HCT116 (cell line): ENCODE results near the gene KMT2D. TPM values are rescaled to one million over a fixed set of nuclear protein-coding genes. Genes with fewer than 3 reads are reported as not detected.

ENCODE experiments used
- ATAC-seq: fragments of 200-7000 bp; cut with Tn5 transposase; 2 replicates; pipeline ENCODE4 v1.9.1; 2020; ENCODE audit warnings: mild to moderate bottlenecking, moderate library complexity
- BruUV-seq: library from RNA; stranded (reverse); fragments of 400-500 nt; replicated peaks from 2 replicates; lab custom pipeline; 2021; lab: Mats Ljungman, UMichigan
- CTCF ChIA-PET: fragments of 300-600 bp; sonication (Branson Sonifier 250); formaldehyde crosslinking; loops from one replicate; lab custom pipeline; 2021; ENCODE audit warnings: antibody characterized with exemption; lab: Charles Lee
- POLR2A ChIA-PET: fragments of 300-600, 350-600 bp; sonication (Branson Sonifier 250); formaldehyde crosslinking; loops from one replicate; lab custom pipeline; 2021; ENCODE audit warnings: antibody characterized with exemption; lab: Charles Lee
- RAD21 ChIA-PET, 2 experiments: fragments of 300-600 bp; sonication (Branson Sonifier 250); formaldehyde crosslinking; loops; one replicate each; lab custom pipeline; 2023; ENCODE audit warnings: low total read pairs in 2 of 2; ENCODE audit not compliant: uncharacterized antibody in 2 of 2, unreplicated experiment in 2 of 2, low non-redundant PET in 1 of 2; lab: Charles Lee
- DNase-seq: peaks from one replicate; pipeline ENCODE4 v3.0.0-alpha.2; 2010; ENCODE audit warnings: low read depth, low spot score
- H2AFZ ChIP-seq: fragments of 200-600 bp; shearing (Covaris generic), sonication (generic); 2 replicates; pipeline ENCODE4 v1.6.1; 2017; ENCODE audit warnings: low read depth, mixed run types, mixed read lengths, antibody characterized with exemption, low read length; ENCODE audit not compliant: poor library complexity, severe bottlenecking
- H3K27ac ChIP-seq: 2 replicates; pipeline ENCODE4 v1.5.1; 2012; ENCODE audit warnings: low read depth, low read length
- H3K27me3 ChIP-seq: fragments of 200-600 bp; sonication (generic); 2 replicates; pipeline ENCODE4 v1.6.1; 2016; ENCODE audit warnings: mixed run types, low read length, mixed read lengths; ENCODE audit not compliant: insufficient read depth
- H3K36me3 ChIP-seq, 2 experiments: fragments of 200-500 bp in 1 of 2; fragments of 200-600 bp in 1 of 2; sonication (Bioruptor generic) in 1 of 2; sonication (generic) in 1 of 2; 2 replicates each; pipeline versions ENCODE4 v1.5.1 to v1.6.1; 2014 to 2016; ENCODE audit warnings: low read length in 2 of 2, inconsistent platforms in 1 of 2, mixed read lengths in 1 of 2, mixed run types in 1 of 2; ENCODE audit not compliant: insufficient read depth in 2 of 2, control insufficient read depth in 1 of 2
- H3K4me1 ChIP-seq, 2 experiments: fragments of 200-600 bp in 1 of 2; sonication (generic) in 1 of 2; 2 replicates each; pipeline versions ENCODE4 v1.5.1 to v1.6.1; 2012 to 2017; ENCODE audit warnings: low read length in 2 of 2, inconsistent platforms in 1 of 2, mild to moderate bottlenecking in 1 of 2, mixed read lengths in 1 of 2, mixed run types in 1 of 2, moderate library complexity in 1 of 2; ENCODE audit not compliant: insufficient read depth in 2 of 2, control insufficient read depth in 1 of 2
- H3K4me2 ChIP-seq: fragments of 200-600 bp; sonication (generic); 2 replicates; pipeline ENCODE4 v1.6.1; 2017; ENCODE audit warnings: mixed run types, low read length, mixed read lengths
- H3K4me3 ChIP-seq, 2 experiments: fragments of 200-600 bp in 1 of 2; sonication (generic) in 1 of 2; replicated peaks in 1 of 2; 2 replicates each; pipeline ENCODE4 v1.5.1; 2011 to 2016; ENCODE audit warnings: low read length in 2 of 2, control low read depth in 1 of 2, low read depth in 1 of 2, mild to moderate bottlenecking in 1 of 2, mixed read lengths in 1 of 2, mixed run types in 1 of 2
- H3K79me2 ChIP-seq: fragments of 200-600 bp; sonication (generic); 2 replicates; pipeline ENCODE4 v1.6.1; 2017; ENCODE audit warnings: mild to moderate bottlenecking, mixed run types, low read length, moderate library complexity, mixed read lengths; ENCODE audit not compliant: insufficient read depth
- H3K9ac ChIP-seq: fragments of 200-600 bp; sonication (generic); 2 replicates; pipeline ENCODE4 v1.6.1; 2016; ENCODE audit warnings: low read length, mixed read lengths
- H3K9me2 ChIP-seq: fragments of 200-600 bp; sonication (generic), shearing (Covaris generic); 2 replicates; pipeline ENCODE4 v1.6.1; 2017; ENCODE audit warnings: mixed run types, mild to moderate bottlenecking, moderate library complexity; ENCODE audit not compliant: insufficient read depth
- H3K9me3 ChIP-seq, 2 experiments: fragments of 200-500 bp in 1 of 2; fragments of 200-600 bp in 1 of 2; sonication (Bioruptor generic) in 1 of 2; sonication (generic) in 1 of 2; 2 replicates each; pipeline ENCODE4 v1.6.1; 2014 to 2017; ENCODE audit warnings: low read length in 2 of 2, mixed read lengths in 2 of 2, inconsistent platforms in 1 of 2, low read depth in 1 of 2, mild to moderate bottlenecking in 1 of 2, mixed run types in 1 of 2, moderate library complexity in 1 of 2; ENCODE audit not compliant: control insufficient read depth in 1 of 2, insufficient read depth in 1 of 2
- H4K20me1 ChIP-seq: fragments of 200-600 bp; sonication (generic), shearing (Covaris generic); 2 replicates; pipeline ENCODE4 v1.6.1; 2017; ENCODE audit warnings: mixed run types, mild to moderate bottlenecking, moderate library complexity; ENCODE audit not compliant: insufficient read depth
- ATF3 ChIP-seq: IDR thresholded peaks from 2 replicates; pipeline ENCODE4 v1.6.1; 2012
- CBX3 ChIP-seq: IDR thresholded peaks from 2 replicates; pipeline ENCODE4 v1.6.1; 2012; ENCODE audit warnings: low read depth
- CEBPB ChIP-seq: IDR thresholded peaks from 2 replicates; pipeline ENCODE4 v1.6.1; 2012; ENCODE audit warnings: low read depth
- EZH2 ChIP-seq: fragments of 200-600 bp; sonication (generic); IDR thresholded peaks from 2 replicates; pipeline ENCODE4 v1.6.1; 2017; ENCODE audit warnings: antibody characterized with exemption, mixed run types
- EZH2phosphoT487 ChIP-seq: fragments of 200-600 bp; IDR thresholded peaks from 2 replicates; pipeline ENCODE4 v1.6.1; 2018; ENCODE audit warnings: antibody characterized with exemption, borderline replicate concordance
- FOSL1 ChIP-seq: IDR thresholded peaks from 2 replicates; pipeline ENCODE4 v1.6.1; 2012; ENCODE audit warnings: low read depth
- JUND ChIP-seq: IDR thresholded peaks from 2 replicates; pipeline ENCODE4 v1.6.1; 2012
- MAX ChIP-seq: IDR thresholded peaks from 2 replicates; pipeline ENCODE4 v1.6.1; 2012
- POLR2AphosphoS5 ChIP-seq: IDR thresholded peaks from 2 replicates; pipeline ENCODE4 v1.6.1; 2011; ENCODE audit warnings: mild to moderate bottlenecking, low read depth, low read length, moderate library complexity
- SIN3A ChIP-seq: IDR thresholded peaks from 2 replicates; pipeline ENCODE4 v1.6.1; 2012; ENCODE audit warnings: low read depth
- SP1 ChIP-seq: IDR thresholded peaks from 2 replicates; pipeline ENCODE4 v1.6.1; 2012; ENCODE audit warnings: low read depth
- SRF ChIP-seq: IDR thresholded peaks from 2 replicates; pipeline ENCODE4 v1.6.1; 2012; ENCODE audit warnings: low read depth
- YY1 ChIP-seq: IDR thresholded peaks from 2 replicates; pipeline ENCODE4 v1.6.1; 2011; ENCODE audit warnings: low read length, low read depth, moderate library complexity, mild to moderate bottlenecking; ENCODE audit not compliant: insufficient replicate concordance; ENCODE audit errors: extremely low read depth
- ZBTB33 ChIP-seq: IDR thresholded peaks from 2 replicates; pipeline ENCODE4 v1.6.1; 2011; ENCODE audit warnings: mild to moderate bottlenecking, low read length, moderate library complexity; ENCODE audit not compliant: insufficient replicate concordance; ENCODE audit errors: extremely low read depth
- intact Hi-C: fragments of 100-400 bp; cut with micrococcal nuclease; formaldehyde crosslinking; loops from 2 replicates; pipeline ENCODE4 v1.10.0; 2022
- total RNA-seq: library from RNA; stranded (reverse); gene quantifications from one replicate; pipeline ENCODE4 v1.2.1, GENCODE V29; 2021; ENCODE audit not compliant: unreplicated experiment

KMT2D gene
- total RNA-seq, 1 experiment from 2014 or later: 71.3 TPM

- Histone ChIP-seq H3K9me3 (no peaks in the 10 kb centered on the region), H3K9ac (peak overlapping the region; percentile 65), H3K4me3 (peak overlapping the region; percentile 70 to 71), H3K36me3 (no peaks in the 10 kb centered on the region), H2AFZ (peak overlapping the region; percentile 86), H3K4me1 (peaks cover 5 to 19% of the 10 kb centered on the region in 2 experiments), H3K79me2 (no peaks in the 10 kb centered on the region), H4K20me1 (no peaks in the 10 kb centered on the region), H3K27ac (no peak overlapping the region), H3K27me3 (no peaks in the 10 kb centered on the region), H3K4me2 (peak overlapping the region; percentile 85), H3K9me2 (no peaks in the 10 kb centered on the region)
- TSS peak; percentile 40 for BruUV-seq
- no peak for TF ChIP-seq MAX
- no peak for TF ChIP-seq SP1
- TF ChIP-seq FOSL1: no peak
- TF ChIP-seq EZH2phosphoT487: no peak
- TF ChIP-seq SIN3A: no peak
- no peak for TF ChIP-seq ZBTB33
- no peak for TF ChIP-seq EZH2
- no peak for TF ChIP-seq SRF
- no peak for TF ChIP-seq POLR2AphosphoS5
- TF ChIP-seq JUND: no peak
- TF ChIP-seq YY1: no peak
- no peak for TF ChIP-seq CEBPB
- TF ChIP-seq CBX3: no peak
- no peak for TF ChIP-seq ATF3
- ATAC-seq (peak; percentile 0; the same call in 1 of the 2 replicates), DNase-seq (no peak)
- ChIA-PET POLR2A (interaction anchor here (1.2 to 1.5 kb wide), 4 partner anchors 19 to 62 kb away, joined by 3 to 17 read pairs (median 6); partner anchors contain the start of genes LMBR1L and TUBA1B), RAD21 (interaction anchor here in 1 of 2 experiments (2.1 kb wide), 1 partner anchor 19 kb away, joined by 6 read pairs; no protein-coding TSS in a partner anchor), CTCF (interaction anchor here (1.0 to 1.7 kb wide), 11 partner anchors 10 to 290 kb away, joined by 3 to 34 read pairs (median 5); partner anchors contain the start of gene TUBA1B)
- intact Hi-C loops: no loop called here
These were observed 8.4 kb upstream of the KMT2D start for GRCh38 chr12:49068879-49069506.
